K562 (cell line): ENCODE results near the gene ANAPC16. TPM values are rescaled to one million over a fixed set of nuclear protein-coding genes. Genes with fewer than 3 reads are reported as not detected.

ENCODE experiments used
- ARHGAP35 ChIP-seq: fragments of 450-650 bp; IDR thresholded peaks from 2 replicates; pipeline ENCODE4 v1.6.1; 2018; ENCODE audit not compliant: partially characterized antibody
- BACH1 ChIP-seq: fragments of 200-800 bp; sonication (Bioruptor generic); IDR thresholded peaks from 2 replicates; pipeline ENCODE4 v1.6.1; 2016; ENCODE audit warnings: missing genetic modification characterization, missing compliant biosample characterization
- E2F3 ChIP-seq: fragments of 250-450 bp; sonication (Bioruptor Pico); IDR thresholded peaks from 2 replicates; pipeline ENCODE4 v1.4.0; 2020; ENCODE audit warnings: mild to moderate bottlenecking
- FOS ChIP-seq: IDR thresholded peaks from 3 replicates; pipeline ENCODE4 v1.6.1; 2011; ENCODE audit not compliant: insufficient read length; ENCODE audit errors: extremely low read depth
- LEF1 ChIP-seq: fragments of 450-650 bp; IDR thresholded peaks from 2 replicates; pipeline ENCODE4 v1.6.1; 2016; ENCODE audit warnings: mild to moderate bottlenecking
- RBM17 ChIP-seq: fragments of 200-400 bp; formaldehyde crosslinking; IDR thresholded peaks from 2 replicates; pipeline ENCODE4 v1.6.1; 2017; ENCODE audit warnings: low read depth, mild to moderate bottlenecking, low read length, borderline replicate concordance
- SMARCB1 ChIP-seq: IDR thresholded peaks from 2 replicates; pipeline ENCODE4 v1.6.1; 2011; ENCODE audit warnings: improper control_type of control experiment, low read depth; ENCODE audit not compliant: insufficient read length
- ZC3H11A ChIP-seq: IDR thresholded peaks from 2 replicates; pipeline ENCODE4 v1.6.1; 2012; ENCODE audit warnings: low read depth, low read length, improper control_type of control experiment
- ZNF785 ChIP-seq: fragments of 250-450 bp; sonication (Bioruptor Pico); IDR thresholded peaks from 2 replicates; pipeline ENCODE4 v1.4.0; 2020; ENCODE audit warnings: mild to moderate bottlenecking
- polyA plus RNA-seq, 8 experiments: library from polyadenylated mRNA; depleted of rRNA in 4 of 8; stranded (reverse) in 5 of 8; unstranded in 3 of 8; fragments of >200 nt; fragmentation: Nextera tagmentation in 2 of 8; fragmentation: Illumina TruSeq in 1 of 8; extraction: Ambion mirVana in 2 of 8; extraction: Trizol in 1 of 8; gene quantifications; 2 replicates each; pipeline versions ENCODE4 v1.2.1 to v1.2.3, GENCODE V29; 2011 to 2014; ENCODE audit warnings: inconsistent platforms in 1 of 8, missing spikeins in 1 of 8
- total RNA-seq, 7 experiments: library from RNA; depleted of rRNA in 6 of 7; stranded (reverse); fragments of >200 nt in 6 of 7; fragmentation: Illumina TruSeq in 2 of 7; extraction: Trizol in 2 of 7; gene quantifications; 2 replicates each; pipeline versions ENCODE4 v1.2.1 to v1.2.3, GENCODE V29; 2011 to 2021; ENCODE audit warnings: low replicate concordance in 1 of 7
- TF ChIP-seq, protein P1 (sequence below): fragments of 450-650 bp; formaldehyde crosslinking; IDR thresholded peaks from 2 replicates; pipeline ENCODE4 v1.4.0; 2022; ENCODE audit warnings: missing genetic modification characterization
- TF ChIP-seq, protein P2 (sequence below), 2 experiments: fragments of 450-650 bp; IDR thresholded peaks; 2 replicates each; pipeline ENCODE4 v1.6.1; 2016; ENCODE audit warnings: mild to moderate bottlenecking in 2 of 2, borderline replicate concordance in 1 of 2, low read depth in 1 of 2, moderate library complexity in 1 of 2
- TF ChIP-seq, protein P3 (sequence below): IDR thresholded peaks from 2 replicates; pipeline ENCODE4 v1.6.1; 2012; ENCODE audit warnings: low read depth, low read length, improper control_type of control experiment, borderline replicate concordance
- TF ChIP-seq, protein P4 (sequence below): sonication (generic); formaldehyde crosslinking; IDR thresholded peaks from 2 replicates; pipeline ENCODE4 v1.8.0; 2022; ENCODE audit warnings: mild to moderate bottlenecking, missing genetic modification reagents, borderline replicate concordance

ANAPC16 gene
- total and polyA plus RNA-seq, 9 of the 15 experiments (the other 6 are each of a cell fraction or from before 2014, with no cell fraction given), result 42.6 to 208 (median 108) TPM

DNA sequence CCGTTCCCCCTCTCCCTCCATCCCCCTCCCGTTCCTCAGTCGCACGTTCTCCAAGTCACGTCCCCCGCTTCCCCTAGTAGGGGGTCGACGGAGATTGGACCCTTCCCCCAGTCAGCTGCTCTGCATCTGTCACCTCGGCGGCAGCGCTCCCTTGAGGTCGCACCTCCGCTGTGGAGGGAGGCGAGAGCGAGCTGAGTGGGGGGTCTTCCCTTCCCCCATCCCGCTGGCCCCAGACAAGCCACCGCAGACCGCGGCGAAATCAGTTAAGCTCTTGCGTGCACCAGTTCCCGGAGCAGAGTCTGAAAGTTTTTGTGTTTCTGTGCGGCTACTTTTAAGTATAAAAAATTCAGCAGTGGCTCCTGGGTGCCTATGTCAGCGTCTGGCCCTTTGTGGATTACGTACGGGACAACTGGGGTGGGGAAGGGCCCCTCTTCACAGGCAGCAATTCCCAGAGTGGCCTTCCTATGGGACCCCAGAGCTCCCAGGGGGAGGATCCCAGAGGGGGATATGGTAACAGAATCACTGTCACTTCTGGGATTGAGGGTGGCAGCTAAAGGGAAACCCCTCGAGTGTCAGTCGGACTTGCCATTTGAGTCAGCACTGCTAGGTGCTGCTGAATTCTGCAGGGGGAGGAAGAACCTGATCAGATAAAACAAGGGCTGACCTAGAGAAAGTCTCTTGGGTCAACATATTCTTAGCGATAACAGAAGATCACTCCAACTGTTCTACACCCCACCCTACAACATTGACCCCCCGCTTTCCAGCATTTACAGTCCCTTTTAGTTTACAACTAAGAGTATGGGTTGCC lies 45.4 kb downstream of the ANAPC16 start (continued):
- TF ChIP-seq, protein P1, sequence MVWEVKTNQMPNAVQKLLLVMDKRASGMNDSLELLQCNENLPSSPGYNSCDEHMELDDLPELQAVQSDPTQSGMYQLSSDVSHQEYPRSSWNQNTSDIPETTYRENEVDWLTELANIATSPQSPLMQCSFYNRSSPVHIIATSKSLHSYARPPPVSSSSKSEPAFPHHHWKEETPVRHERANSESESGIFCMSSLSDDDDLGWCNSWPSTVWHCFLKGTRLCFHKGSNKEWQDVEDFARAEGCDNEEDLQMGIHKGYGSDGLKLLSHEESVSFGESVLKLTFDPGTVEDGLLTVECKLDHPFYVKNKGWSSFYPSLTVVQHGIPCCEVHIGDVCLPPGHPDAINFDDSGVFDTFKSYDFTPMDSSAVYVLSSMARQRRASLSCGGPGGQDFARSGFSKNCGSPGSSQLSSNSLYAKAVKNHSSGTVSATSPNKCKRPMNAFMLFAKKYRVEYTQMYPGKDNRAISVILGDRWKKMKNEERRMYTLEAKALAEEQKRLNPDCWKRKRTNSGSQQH (CRISPR knock-in tag), result no peak
- TF ChIP-seq, protein P2, sequence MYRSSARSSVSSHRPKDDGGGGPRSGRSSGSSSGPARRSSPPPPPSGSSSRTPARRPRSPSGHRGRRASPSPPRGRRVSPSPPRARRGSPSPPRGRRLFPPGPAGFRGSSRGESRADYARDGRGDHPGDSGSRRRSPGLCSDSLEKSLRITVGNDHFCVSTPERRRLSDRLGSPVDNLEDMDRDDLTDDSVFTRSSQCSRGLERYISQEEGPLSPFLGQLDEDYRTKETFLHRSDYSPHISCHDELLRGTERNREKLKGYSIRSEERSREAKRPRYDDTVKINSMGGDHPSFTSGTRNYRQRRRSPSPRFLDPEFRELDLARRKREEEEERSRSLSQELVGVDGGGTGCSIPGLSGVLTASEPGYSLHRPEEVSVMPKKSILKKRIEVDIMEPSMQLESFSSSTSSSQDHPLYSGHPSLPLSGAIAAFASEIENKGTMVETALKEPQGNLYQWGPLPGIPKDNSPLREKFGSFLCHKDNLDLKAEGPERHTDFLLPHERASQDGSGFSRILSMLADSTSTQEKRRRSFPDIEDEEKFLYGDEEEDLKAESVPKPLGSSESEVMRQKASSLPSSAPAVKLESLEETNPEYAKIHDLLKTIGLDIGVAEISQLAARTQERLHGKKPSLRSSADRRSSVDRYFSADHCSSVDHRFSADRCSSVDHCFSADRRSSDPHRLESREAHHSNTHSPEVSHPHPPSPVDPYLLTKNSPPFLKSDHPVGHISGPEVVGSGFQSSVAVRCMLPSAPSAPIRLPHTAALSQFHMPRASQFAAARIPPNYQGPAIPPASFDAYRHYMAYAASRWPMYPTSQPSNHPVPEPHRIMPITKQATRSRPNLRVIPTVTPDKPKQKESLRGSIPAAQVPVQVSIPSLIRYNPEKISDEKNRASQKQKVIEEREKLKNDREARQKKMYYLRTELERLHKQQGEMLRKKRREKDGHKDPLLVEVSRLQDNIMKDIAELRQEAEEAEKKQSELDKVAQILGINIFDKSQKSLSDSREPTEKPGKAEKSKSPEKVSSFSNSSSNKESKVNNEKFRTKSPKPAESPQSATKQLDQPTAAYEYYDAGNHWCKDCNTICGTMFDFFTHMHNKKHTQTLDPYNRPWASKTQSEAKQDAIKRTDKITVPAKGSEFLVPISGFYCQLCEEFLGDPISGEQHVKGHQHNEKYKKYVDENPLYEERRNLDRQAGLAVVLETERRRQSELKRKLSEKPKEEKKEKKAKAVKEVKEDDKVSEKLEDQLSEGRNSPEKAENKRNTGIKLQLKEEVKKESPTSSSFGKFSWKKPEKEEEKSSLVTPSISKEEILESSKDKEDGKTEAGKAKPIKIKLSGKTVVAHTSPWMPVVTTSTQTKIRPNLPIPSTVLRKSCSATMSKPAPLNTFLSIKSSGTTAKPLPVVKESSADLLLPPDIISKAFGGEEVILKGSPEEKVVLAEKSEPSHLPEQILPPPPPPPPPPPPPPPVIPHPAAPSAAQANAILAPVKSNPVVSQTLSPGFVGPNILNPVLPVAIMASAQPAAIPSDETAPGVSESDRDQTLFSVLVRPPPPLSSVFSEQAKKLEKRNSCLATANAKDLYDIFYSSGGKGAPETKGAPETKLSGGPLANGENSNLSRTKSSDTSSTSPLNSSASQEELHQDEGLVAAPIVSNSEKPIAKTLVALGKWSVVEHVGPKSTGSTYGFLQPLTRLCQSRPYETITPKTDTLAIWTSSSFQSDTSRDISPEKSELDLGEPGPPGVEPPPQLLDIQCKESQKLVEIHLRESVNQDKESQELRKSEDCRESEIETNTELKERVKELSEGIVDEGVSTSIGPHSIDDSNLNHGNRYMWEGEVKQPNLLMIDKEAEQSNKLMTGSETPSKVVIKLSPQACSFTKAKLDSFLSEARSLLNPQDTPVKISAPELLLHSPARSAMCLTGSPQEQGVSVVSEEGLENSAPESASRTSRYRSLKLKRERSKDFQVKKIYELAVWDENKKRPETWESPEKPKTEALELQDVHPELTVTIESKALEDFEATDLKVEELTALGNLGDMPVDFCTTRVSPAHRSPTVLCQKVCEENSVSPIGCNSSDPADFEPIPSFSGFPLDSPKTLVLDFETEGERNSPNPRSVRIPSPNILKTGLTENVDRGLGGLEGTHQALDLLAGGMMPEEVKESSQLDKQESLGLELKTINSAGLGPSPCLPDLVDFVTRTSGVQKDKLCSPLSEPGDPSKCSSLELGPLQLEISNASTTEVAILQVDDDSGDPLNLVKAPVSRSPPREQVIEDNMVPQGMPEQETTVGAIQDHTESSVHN (IDR thresholded peaks at IDR 0.05; ENCODE audit: borderline replicate concordance in 1 of 2, low read depth in 1 of 2), result no peak
- TF ChIP-seq, protein P3, sequence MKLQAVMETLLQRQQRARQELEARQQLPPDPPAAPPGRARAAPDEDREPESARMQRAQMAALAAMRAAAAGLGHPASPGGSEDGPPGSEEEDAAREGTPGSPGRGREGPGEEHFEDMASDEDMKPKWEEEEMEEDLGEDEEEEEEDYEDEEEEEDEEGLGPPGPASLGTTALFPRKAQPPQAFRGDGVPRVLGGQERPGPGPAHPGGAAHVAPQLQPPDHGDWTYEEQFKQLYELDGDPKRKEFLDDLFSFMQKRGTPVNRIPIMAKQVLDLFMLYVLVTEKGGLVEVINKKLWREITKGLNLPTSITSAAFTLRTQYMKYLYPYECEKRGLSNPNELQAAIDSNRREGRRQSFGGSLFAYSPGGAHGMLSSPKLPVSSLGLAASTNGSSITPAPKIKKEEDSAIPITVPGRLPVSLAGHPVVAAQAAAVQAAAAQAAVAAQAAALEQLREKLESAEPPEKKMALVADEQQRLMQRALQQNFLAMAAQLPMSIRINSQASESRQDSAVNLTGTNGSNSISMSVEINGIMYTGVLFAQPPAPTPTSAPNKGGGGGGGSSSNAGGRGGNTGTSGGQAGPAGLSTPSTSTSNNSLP, result no peak
- TF ChIP-seq E2F3 (CRISPR knock-in tag) (0 out of 2 replicates have a peak, but pooled peaks have one; percentile 23), FOS (no peak), ZC3H11A (0 out of 2 replicates have a peak, but pooled peaks have one; percentile 18), SMARCB1 (no peak), ARHGAP35 (no peak), ZNF785 (CRISPR knock-in tag) (no peak), BACH1 (tag) (peak; percentile 55; the same call in 1 of the 2 replicates), LEF1 (peak; percentile 51; the same call in 1 of the 2 replicates), RBM17 (no peak)
- TF ChIP-seq, protein P4, sequence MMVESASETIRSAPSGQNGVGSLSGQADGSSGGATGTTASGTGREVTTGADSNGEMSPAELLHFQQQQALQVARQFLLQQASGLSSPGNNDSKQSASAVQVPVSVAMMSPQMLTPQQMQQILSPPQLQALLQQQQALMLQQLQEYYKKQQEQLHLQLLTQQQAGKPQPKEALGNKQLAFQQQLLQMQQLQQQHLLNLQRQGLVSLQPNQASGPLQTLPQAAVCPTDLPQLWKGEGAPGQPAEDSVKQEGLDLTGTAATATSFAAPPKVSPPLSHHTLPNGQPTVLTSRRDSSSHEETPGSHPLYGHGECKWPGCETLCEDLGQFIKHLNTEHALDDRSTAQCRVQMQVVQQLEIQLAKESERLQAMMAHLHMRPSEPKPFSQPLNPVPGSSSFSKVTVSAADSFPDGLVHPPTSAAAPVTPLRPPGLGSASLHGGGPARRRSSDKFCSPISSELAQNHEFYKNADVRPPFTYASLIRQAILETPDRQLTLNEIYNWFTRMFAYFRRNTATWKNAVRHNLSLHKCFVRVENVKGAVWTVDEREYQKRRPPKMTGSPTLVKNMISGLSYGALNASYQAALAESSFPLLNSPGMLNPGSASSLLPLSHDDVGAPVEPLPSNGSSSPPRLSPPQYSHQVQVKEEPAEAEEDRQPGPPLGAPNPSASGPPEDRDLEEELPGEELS (CRISPR knock-in tag), result no peak
